ENCODE results near the gene GNAO1.

Gene GNAO1

GRCh38 chr16:56294579-56294978, 103.3 kb downstream of the GNAO1 start:
- DNase-seq = no peak

GRCh38 chr16:56295059-56295665, 103.9 kb downstream of the GNAO1 start:
- no peak for DNase-seq

GRCh38 chr16:56295739-56296527, 104.6 kb downstream of the GNAO1 start:
- no peak for DNase-seq

GRCh38 chr16:56297684-56298083, 106.4 kb downstream of the GNAO1 start:
- no peak for DNase-seq

- no peak for DNase-seq
Observed at GRCh38 chr16:56298116-56298515, 106.8 kb downstream of the GNAO1 start.

GRCh38 chr16:56298948-56299596, 107.8 kb downstream of the GNAO1 start:
- no peak for DNase-seq

- DNase-seq = no peak
Observed at GRCh38 chr16:56300242-56300623, 108.9 kb downstream of the GNAO1 start.

GRCh38 chr16:56300891-56301850, 109.9 kb downstream of the GNAO1 start:
- DNase-seq = peak; percentile 39

- DNase-seq = no peak
Observed at GRCh38 chr16:56302506-56302905, 111.2 kb downstream of the GNAO1 start.

- DNase-seq = no peak
Observed at GRCh38 chr16:56303066-56303715, 111.9 kb downstream of the GNAO1 start.

GRCh38 chr16:56303880-56304279, 112.6 kb downstream of the GNAO1 start:
- DNase-seq = no peak

- no peak for DNase-seq
Observed at GRCh38 chr16:56305956-56306565, 114.8 kb downstream of the GNAO1 start.

GRCh38 chr16:56306690-56307533, 115.6 kb downstream of the GNAO1 start:
- peak; percentile 47 for DNase-seq

GRCh38 chr16:56307534-56307873, 116.2 kb downstream of the GNAO1 start:
- no peak for DNase-seq

- DNase-seq = no peak
Observed at GRCh38 chr16:56309008-56309407, 117.7 kb downstream of the GNAO1 start.

- no peak for DNase-seq
Observed at GRCh38 chr16:56310690-56311089, 119.4 kb downstream of the GNAO1 start.

- no peak for DNase-seq
Observed at GRCh38 chr16:56311208-56312027, 120.1 kb downstream of the GNAO1 start.

GRCh38 chr16:56312028-56312300, 120.7 kb downstream of the GNAO1 start:
- no peak for DNase-seq

GRCh38 chr16:56312556-56312955, 121.3 kb downstream of the GNAO1 start:
- no peak for DNase-seq

GRCh38 chr16:56314244-56314850, 123.1 kb downstream of the GNAO1 start:
- peak; percentile 15 for DNase-seq
